ENCODE results near the gene CASKIN1.
"Not testable (repeated sequence)": the region's sequence is repeated elsewhere in the genome, so short reads cannot be mapped to it uniquely, and the experiment has no call there.

The CASKIN1 gene

GRCh38 chr16:2209258-2210008 is 13.0 kb upstream of the CASKIN1 start:
- DNase-seq = no peak

GRCh38 chr16:2208772-2209171 is 12.4 kb upstream of the CASKIN1 start:
- DNase-seq = no peak

- no peak for DNase-seq
These were observed 11.9 kb upstream of the CASKIN1 start for GRCh38 chr16:2208308-2208707.

- DNase-seq = no peak
These were observed 11.5 kb upstream of the CASKIN1 start for GRCh38 chr16:2207872-2208271.

GRCh38 chr16:2206780-2207433 is 10.5 kb upstream of the CASKIN1 start:
- DNase-seq = no peak

- DNase-seq = no peak
These were observed 10.0 kb upstream of the CASKIN1 start for GRCh38 chr16:2206420-2206779.

GRCh38 chr16:2205967-2206313 is 9.5 kb upstream of the CASKIN1 start:
- no peak for DNase-seq

GRCh38 chr16:2205104-2205966 is 8.9 kb upstream of the CASKIN1 start, which contains the start of gene MLST8:
TSS of gene MLST8 (plus strand) at chr16:2205454. CDS start at chr16:2206086, 632 bp downstream.
- DNase-seq = peak; percentile 95

- peak; percentile 13 for DNase-seq
These were observed 8.2 kb upstream of the CASKIN1 start for GRCh38 chr16:2204416-2205103.

- not testable (repeated sequence) for DNase-seq
These were observed 6.8 kb upstream of the CASKIN1 start for GRCh38 chr16:2203119-2203688.

- DNase-seq = no peak
These were observed 3.9 kb upstream of the CASKIN1 start for GRCh38 chr16:2200313-2200712.

GRCh38 chr16:2199621-2200139 is 3.3 kb upstream of the CASKIN1 start:
- DNase-seq = no peak

GRCh38 chr16:2199095-2199494 is 2.7 kb upstream of the CASKIN1 start:
- DNase-seq = no peak

- DNase-seq = no peak
These were observed 1.9 kb upstream of the CASKIN1 start for GRCh38 chr16:2198283-2198682.

GRCh38 chr16:2197765-2198164 is 1.4 kb upstream of the CASKIN1 start:
- no peak for DNase-seq

- DNase-seq = no peak
These were observed 641 bp upstream of the CASKIN1 start for GRCh38 chr16:2196981-2197511.

GRCh38 chr16:2195322-2196161 is 863 bp downstream of the CASKIN1 start:
- no peak for DNase-seq

- peak; percentile 71 for DNase-seq
These were observed 1.5 kb downstream of the CASKIN1 start for GRCh38 chr16:2194852-2195321.

- no peak for DNase-seq
These were observed 2.1 kb downstream of the CASKIN1 start for GRCh38 chr16:2194166-2194834.

- DNase-seq = no peak
These were observed 5.0 kb downstream of the CASKIN1 start for GRCh38 chr16:2191446-2191706.

All from CD4-positive, alpha-beta T cell treated with Interleukin-17A for 4 hours (primary cell).